HS-5 (cell line): ENCODE results near the gene ARHGEF10L.
"Not testable (repeated sequence)": the region's sequence is repeated elsewhere in the genome, so short reads cannot be mapped to it uniquely, and the experiment has no call there.

Experiments
- DNase-seq: peaks from one replicate; pipeline ENCODE4 v3.0.0-alpha.2; 2012; ENCODE audit warnings: low read depth

Gene ARHGEF10L

GRCh38 chr1:17612831-17613230 lies 73.3 kb downstream of the ARHGEF10L start:
- DNase-seq, result no peak

- no peak for DNase-seq
Observed at GRCh38 chr1:17614586-17614985, 75.1 kb downstream of the ARHGEF10L start.

- no peak for DNase-seq
Observed at GRCh38 chr1:17615157-17615556, 75.7 kb downstream of the ARHGEF10L start.

- no peak for DNase-seq
Observed at GRCh38 chr1:17615959-17616358, 76.5 kb downstream of the ARHGEF10L start.

GRCh38 chr1:17616731-17617279 lies 77.3 kb downstream of the ARHGEF10L start:
- no peak for DNase-seq

GRCh38 chr1:17617787-17618557 lies 78.5 kb downstream of the ARHGEF10L start:
- DNase-seq, result no peak

- no peak for DNase-seq
Observed at GRCh38 chr1:17618558-17619247, 79.2 kb downstream of the ARHGEF10L start.

- DNase-seq, result no peak
Observed at GRCh38 chr1:17620448-17620847, 81.0 kb downstream of the ARHGEF10L start.

GRCh38 chr1:17621691-17622090 lies 82.2 kb downstream of the ARHGEF10L start:
- no peak for DNase-seq

- no peak for DNase-seq
Observed at GRCh38 chr1:17622823-17623222, 83.3 kb downstream of the ARHGEF10L start.

- no peak for DNase-seq
Observed at GRCh38 chr1:17624611-17625233, 85.2 kb downstream of the ARHGEF10L start.

- DNase-seq, result no peak
Observed at GRCh38 chr1:17627239-17628052, 87.9 kb downstream of the ARHGEF10L start.

GRCh38 chr1:17629046-17629445 lies 89.5 kb downstream of the ARHGEF10L start:
- DNase-seq, result not testable (repeated sequence)

GRCh38 chr1:17629460-17629859 lies 90.0 kb downstream of the ARHGEF10L start:
- no peak for DNase-seq

GRCh38 chr1:17630048-17630830 lies 90.7 kb downstream of the ARHGEF10L start:
- no peak for DNase-seq

- no peak for DNase-seq
Observed at GRCh38 chr1:17630986-17631385, 91.5 kb downstream of the ARHGEF10L start.

- no peak for DNase-seq
Observed at GRCh38 chr1:17631410-17631809, 91.9 kb downstream of the ARHGEF10L start.

- no peak for DNase-seq
Observed at GRCh38 chr1:17632106-17632505, 92.6 kb downstream of the ARHGEF10L start.

GRCh38 chr1:17632541-17633184 lies 93.2 kb downstream of the ARHGEF10L start:
- DNase-seq, result no peak

GRCh38 chr1:17633654-17634053 lies 94.2 kb downstream of the ARHGEF10L start:
- DNase-seq, result peak; percentile 66

- no peak for DNase-seq
Observed at GRCh38 chr1:17635276-17635675, 95.8 kb downstream of the ARHGEF10L start.
